ENCODE measurements around the gene PRX. TPM values are rescaled to one million over a fixed set of nuclear protein-coding genes. Genes with fewer than 3 reads are reported as not detected.

PRX gene
- polyA plus RNA-seq, 12 donors = 5.1 to 9.6 (median 6.3) TPM; not detected in 1

- DNase-seq = no peak
These were observed 46.2 kb downstream of the PRX start for GRCh38 chr19:40366697-40367561.

GRCh38 chr19:40365613-40366401 lies 47.4 kb downstream of the PRX start:
- DNase-seq = peak; percentile 80

- DNase-seq = no peak
These were observed 48.2 kb downstream of the PRX start for GRCh38 chr19:40365010-40365409.

GRCh38 chr19:40363069-40363468 lies 50.1 kb downstream of the PRX start:
- no peak for DNase-seq

- DNase-seq = no peak
These were observed 51.0 kb downstream of the PRX start for GRCh38 chr19:40362160-40362559.

GRCh38 chr19:40360708-40361241 lies 52.4 kb downstream of the PRX start:
- no peak for DNase-seq

GRCh38 chr19:40360020-40360707 lies 53.0 kb downstream of the PRX start:
- DNase-seq = no peak

GRCh38 chr19:40358773-40359172 lies 54.4 kb downstream of the PRX start:
- no peak for DNase-seq

GRCh38 chr19:40357640-40358039 lies 55.5 kb downstream of the PRX start:
- no peak for DNase-seq

- DNase-seq = no peak
These were observed 56.2 kb downstream of the PRX start for GRCh38 chr19:40356681-40357595.

GRCh38 chr19:40355975-40356680 lies 57.0 kb downstream of the PRX start:
- no peak for DNase-seq

- no peak for DNase-seq
These were observed 64.1 kb downstream of the PRX start for GRCh38 chr19:40348961-40349507.

GRCh38 chr19:40348125-40348913 lies 64.9 kb downstream of the PRX start, which contains the start of the genes C19orf47 and PLD3:
Gene C19orf47, minus strand, starts transcription at chr19:40348397. Its CDS starts 6,540 bp downstream, at chr19:40341857.
Gene PLD3, plus strand, starts transcription at chr19:40348695. Its CDS starts 17,789 bp downstream, at chr19:40366484.
- peak; percentile 99 for DNase-seq

GRCh38 chr19:40344422-40344821 lies 68.8 kb downstream of the PRX start:
- DNase-seq = no peak
